ENCODE data around the gene FAM20C.

GRCh38 chr7:276230-276835, 84.0 kb downstream of the FAM20C start:
- TF ChIP-seq POLR2AphosphoS5 (IDR thresholded peaks at IDR 0.05), result no peak
- no peak for TF ChIP-seq CTCF (IDR thresholded peaks at IDR 0.05)
- TF ChIP-seq POLR2A (IDR thresholded peaks at IDR 0.05), result no peak
- TF ChIP-seq EP300 (IDR thresholded peaks at IDR 0.05), result no peak
